Central memory CD8-positive, alpha-beta T cell (primary cell): ENCODE results near the gene SGPP2.

Experiments
- ATAC-seq: fragments of 150-1000 bp; cut with Tn5 transposase; replicated peaks from 2 replicates; pipeline ENCODE4 v1.10.0; 2022; ENCODE audit warnings: mild to moderate bottlenecking, moderate FRiP score, moderate number of reproducible peaks; ENCODE audit not compliant: poor library complexity, severe bottlenecking; ENCODE audit errors: extremely low read depth
- DNase-seq, 2 donors: peaks; one replicate each; pipeline ENCODE4 v3.0.0; 2021; ENCODE audit warnings: low spot score in 2 of 2
- H3K27ac Mint-ChIP-seq: one replicate; pipeline ENCODE4 v1.8.0; 2022; ENCODE audit warnings: low read depth, mild to moderate bottlenecking, moderate library complexity, mixed read lengths
- H3K27me3 Mint-ChIP-seq: one replicate; pipeline ENCODE4 v1.8.0; 2022; ENCODE audit warnings: mixed read lengths
- H3K36me3 Mint-ChIP-seq: one replicate; pipeline ENCODE4 v1.8.0; 2022; ENCODE audit warnings: mild to moderate bottlenecking, moderate library complexity, mixed read lengths; ENCODE audit not compliant: insufficient read depth
- H3K4me1 Mint-ChIP-seq: one replicate; pipeline ENCODE4 v1.8.0; 2022; ENCODE audit warnings: mixed read lengths
- H3K4me3 Mint-ChIP-seq: one replicate; pipeline ENCODE4 v1.8.0; 2022; ENCODE audit warnings: mild to moderate bottlenecking, moderate library complexity, mixed read lengths
- H3K9me3 Mint-ChIP-seq: one replicate; pipeline ENCODE4 v1.8.0; 2022; ENCODE audit warnings: mixed read lengths

SGPP2 gene

DNA sequence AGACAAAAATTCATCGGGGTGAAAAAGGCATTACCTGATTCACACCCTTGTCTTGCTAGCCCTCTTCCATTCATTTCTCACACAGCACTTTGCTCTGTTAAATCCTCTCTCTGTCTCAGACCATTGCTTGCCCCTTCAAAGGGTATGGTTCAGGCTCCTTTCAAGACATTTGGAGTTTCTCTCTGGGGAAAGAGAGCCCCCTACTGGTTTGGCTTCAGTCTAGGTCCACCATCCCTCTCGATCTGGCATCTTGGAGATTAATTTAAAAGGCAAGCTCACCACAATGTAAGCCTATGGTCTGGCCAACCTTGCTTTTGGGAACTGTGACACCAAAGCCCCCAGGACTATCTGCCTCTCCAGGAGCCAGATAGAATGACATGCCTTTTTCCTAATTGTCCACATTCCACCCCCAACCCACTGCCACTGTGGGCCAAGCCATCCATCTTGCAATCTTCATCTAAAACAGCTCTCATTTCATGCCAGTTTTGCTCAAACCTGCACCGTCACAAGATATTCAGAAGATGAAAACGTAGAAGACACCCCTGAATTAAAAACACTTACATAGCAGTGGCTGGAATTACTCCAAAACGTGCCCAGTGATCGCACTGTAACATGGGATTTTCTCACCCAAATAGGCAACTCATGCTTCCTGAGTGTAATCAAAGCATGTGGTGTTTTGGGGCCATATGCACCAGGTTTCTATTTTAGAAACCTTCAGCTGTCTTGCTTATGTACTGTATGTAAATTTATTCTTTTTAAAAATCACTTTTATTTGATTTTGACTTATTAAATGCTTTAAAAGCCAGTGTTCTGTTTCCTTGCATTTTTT lies 137.7 kb downstream of the SGPP2 start:
- H3K4me3 Mint-ChIP-seq = no peak overlapping the region
- H3K27ac Mint-ChIP-seq = no peak overlapping the region
- H3K27me3 Mint-ChIP-seq = no peaks in the 10 kb centered on the region
- peaks cover 1% of the 10 kb centered on the region for H3K36me3 Mint-ChIP-seq
- H3K4me1 Mint-ChIP-seq = peaks cover 5% of the 10 kb centered on the region
- H3K9me3 Mint-ChIP-seq = no peaks in the 10 kb centered on the region
- DNase-seq (no peak), ATAC-seq (no peak)

DNA sequence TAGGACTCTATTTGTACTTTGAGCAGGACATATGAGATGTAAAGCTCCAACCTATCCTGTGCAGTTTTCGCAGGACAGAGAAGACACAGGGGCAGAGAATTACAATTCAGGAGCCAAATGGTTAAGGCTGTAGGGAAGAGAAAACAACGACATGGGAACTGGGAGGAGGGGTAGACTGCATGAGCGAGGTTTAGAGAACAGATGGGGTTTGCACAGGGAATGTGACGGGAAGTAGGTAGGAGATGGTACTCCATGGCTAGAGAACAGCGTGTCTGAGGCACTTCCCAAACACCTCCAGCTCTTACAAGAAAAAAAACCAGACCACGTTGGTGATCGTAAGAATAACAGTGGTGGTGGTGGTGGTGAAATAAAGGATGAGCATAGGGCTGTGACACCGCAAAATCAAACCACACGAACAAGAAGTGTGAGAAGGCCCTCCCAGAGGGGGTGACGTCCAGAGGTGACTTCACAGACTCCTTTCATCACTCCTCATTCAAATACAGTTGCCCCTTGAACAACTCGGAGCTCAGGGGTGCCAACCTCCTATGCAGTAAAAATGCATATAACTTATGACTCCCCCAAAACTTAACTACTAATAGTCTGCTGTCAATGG lies 138.9 kb downstream of the SGPP2 start:
- Mint-ChIP-seq H3K4me3 (no peak overlapping the region), H3K27me3 (no peaks in the 10 kb centered on the region), H3K36me3 (peaks cover 2% of the 10 kb centered on the region), H3K9me3 (no peaks in the 10 kb centered on the region), H3K27ac (no peak overlapping the region), H3K4me1 (peaks cover 5% of the 10 kb centered on the region)
- ATAC-seq (peak; percentile 32), DNase-seq (no peak)

DNA sequence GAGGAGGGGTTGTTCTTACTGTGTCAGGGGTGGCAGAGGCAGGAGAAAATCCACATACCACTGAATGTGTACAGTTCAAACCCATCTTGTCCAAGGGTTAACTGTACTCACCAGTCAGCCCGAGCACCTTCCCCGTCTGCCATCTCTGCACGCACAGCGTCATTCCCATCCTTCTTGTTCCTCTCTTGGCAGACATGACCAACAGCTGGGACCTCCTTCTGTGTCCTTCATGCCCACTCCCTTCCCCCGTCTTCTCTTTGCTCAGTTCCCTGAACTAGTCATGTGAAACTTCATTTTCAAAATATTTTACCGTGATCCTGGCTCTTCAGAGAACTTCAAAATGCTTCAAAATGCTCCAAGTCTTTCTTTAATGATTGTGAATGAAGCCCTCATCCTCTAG lies 139.6 kb downstream of the SGPP2 start:
- ATAC-seq (no peak), DNase-seq (no peak)
- Mint-ChIP-seq H3K36me3 (peaks cover 3% of the 10 kb centered on the region), H3K4me1 (peaks cover 5% of the 10 kb centered on the region), H3K27ac (no peak overlapping the region), H3K9me3 (no peaks in the 10 kb centered on the region), H3K4me3 (no peak overlapping the region), H3K27me3 (no peaks in the 10 kb centered on the region)

DNA sequence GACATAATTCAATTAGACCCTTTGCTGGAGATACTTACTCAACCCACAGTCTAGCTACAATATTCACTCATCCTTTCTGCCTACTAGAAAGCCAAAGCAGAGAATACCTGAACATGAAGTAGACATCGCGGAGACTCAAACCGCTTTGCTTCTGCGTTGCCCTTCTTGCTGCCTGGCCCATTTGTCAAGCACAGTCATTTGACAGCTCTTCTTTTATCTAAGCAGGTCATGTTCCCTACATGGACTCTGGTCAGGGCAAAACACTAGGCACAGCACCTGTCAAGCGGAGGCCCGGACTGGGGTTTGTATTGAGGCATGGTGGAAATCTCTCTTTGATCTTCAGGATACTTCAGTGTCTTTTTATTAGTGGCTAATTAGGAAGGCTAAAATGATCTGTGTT lies 141.9 kb downstream of the SGPP2 start:
- no peaks in the 10 kb centered on the region for H3K27me3 Mint-ChIP-seq

DNA sequence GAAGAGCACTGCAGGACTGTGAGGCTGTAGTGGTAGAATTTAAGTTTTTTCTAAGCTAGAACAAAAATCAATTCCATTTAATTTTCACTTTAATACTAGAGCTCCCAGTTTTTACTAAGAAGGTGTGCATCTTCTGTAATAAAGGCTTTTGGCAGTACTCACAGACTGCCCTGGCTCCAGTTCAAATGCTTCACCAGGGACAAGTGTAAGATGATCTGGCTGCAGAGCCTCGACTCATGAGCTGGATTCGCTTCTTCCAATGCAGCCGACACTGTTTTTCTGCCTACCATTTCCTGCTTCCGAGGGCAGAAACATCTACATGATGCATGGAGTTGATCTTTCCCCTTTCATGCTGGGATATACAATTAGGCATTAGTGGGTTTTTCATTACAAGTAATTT lies 144.5 kb downstream of the SGPP2 start:
- H3K27me3 Mint-ChIP-seq = no peaks in the 10 kb centered on the region
- H3K9me3 Mint-ChIP-seq = no peaks in the 10 kb centered on the region
- peaks cover 8% of the 10 kb centered on the region for H3K36me3 Mint-ChIP-seq
- H3K4me3 Mint-ChIP-seq = no peak overlapping the region
- no peak for DNase-seq
- no peak for ATAC-seq
- H3K4me1 Mint-ChIP-seq = no peaks in the 10 kb centered on the region
- H3K27ac Mint-ChIP-seq = no peak overlapping the region

More for the DNA sequence above, 141.9 kb downstream of the SGPP2 start:
- DNase-seq = no peak
- Mint-ChIP-seq H3K9me3 (no peaks in the 10 kb centered on the region), H3K36me3 (peaks cover 3% of the 10 kb centered on the region), H3K4me3 (no peak overlapping the region), H3K27ac (no peak overlapping the region), H3K4me1 (peaks cover 5% of the 10 kb centered on the region)
- no peak for ATAC-seq

DNA sequence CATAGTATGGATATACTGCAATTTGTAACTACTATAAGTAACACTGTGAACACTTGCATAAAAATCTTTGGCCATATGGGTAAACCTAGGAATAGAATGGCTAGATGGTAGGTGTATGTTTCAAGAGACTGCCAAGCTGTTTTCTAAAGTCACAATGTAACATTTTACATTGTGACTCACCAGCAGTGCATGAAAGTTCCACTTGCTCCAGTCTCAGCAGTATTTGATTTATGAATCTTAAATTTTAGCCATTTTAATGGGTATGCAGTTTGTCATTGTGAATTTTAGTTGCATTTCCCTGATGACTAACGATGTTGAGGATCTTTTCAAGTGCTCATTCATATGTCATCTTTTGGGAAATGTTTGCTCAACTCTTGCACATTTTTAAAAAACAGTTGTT lies 145.5 kb downstream of the SGPP2 start:
- no peak overlapping the region for H3K4me3 Mint-ChIP-seq
- H3K27me3 Mint-ChIP-seq = no peaks in the 10 kb centered on the region
- H3K4me1 Mint-ChIP-seq = peaks cover 6% of the 10 kb centered on the region
- peaks cover 12% of the 10 kb centered on the region for H3K36me3 Mint-ChIP-seq
- DNase-seq (no peak), ATAC-seq (no peak)
- H3K9me3 Mint-ChIP-seq = no peaks in the 10 kb centered on the region
- H3K27ac Mint-ChIP-seq = no peak overlapping the region

DNA sequence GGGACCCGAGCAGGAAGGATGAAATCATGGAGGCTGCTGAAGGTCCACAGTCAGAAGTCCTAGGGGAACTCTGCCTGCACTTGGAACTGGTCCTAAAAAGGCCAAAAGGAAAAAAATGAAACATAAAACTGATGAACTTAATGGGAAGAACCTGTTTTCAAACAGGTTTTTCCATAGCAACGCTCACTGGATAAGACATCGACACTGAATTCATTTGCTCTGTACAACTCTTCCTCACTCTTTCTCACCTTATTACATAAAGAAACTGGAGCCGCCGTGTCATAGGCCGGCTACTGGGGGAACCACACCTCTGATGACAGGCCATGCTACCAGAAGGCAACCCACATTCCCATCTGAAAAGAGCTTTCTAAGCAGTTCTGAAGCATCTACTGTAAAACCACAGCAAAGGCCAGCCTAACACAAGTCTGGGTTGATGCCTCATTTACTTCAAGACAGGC lies 147.9 kb downstream of the SGPP2 start:
- Mint-ChIP-seq H3K9me3 (no peaks in the 10 kb centered on the region), H3K4me3 (no peak overlapping the region), H3K27ac (peak overlapping the region; percentile 26), H3K27me3 (no peaks in the 10 kb centered on the region), H3K36me3 (peaks cover 15% of the 10 kb centered on the region), H3K4me1 (peaks cover 9% of the 10 kb centered on the region)
- no peak for ATAC-seq
- DNase-seq = no peak

DNA sequence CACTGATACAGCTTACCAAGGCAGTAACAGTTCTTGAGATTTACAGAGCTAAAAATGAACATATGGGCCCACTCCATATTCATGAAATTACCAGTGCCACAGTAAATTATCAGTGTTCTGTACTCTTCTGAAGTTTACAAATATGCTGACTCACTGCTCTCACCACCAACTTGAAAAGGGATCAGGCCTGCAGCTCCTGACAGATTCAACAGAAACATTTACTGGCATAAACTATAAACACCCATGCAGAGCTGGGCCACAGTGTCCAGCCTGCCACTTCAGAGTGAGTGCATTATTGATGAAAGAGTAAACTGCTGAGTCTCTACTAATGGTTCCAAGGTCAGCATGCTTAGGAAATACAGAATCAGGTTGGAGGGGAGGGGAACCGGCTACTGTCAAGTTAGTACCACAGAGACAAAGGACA lies 148.4 kb downstream of the SGPP2 start:
- peaks cover 15% of the 10 kb centered on the region for H3K36me3 Mint-ChIP-seq
- DNase-seq (no peak), ATAC-seq (no peak)
- H3K4me1 Mint-ChIP-seq = peaks cover 13% of the 10 kb centered on the region
- H3K27ac Mint-ChIP-seq = peak overlapping the region; percentile 26
- H3K4me3 Mint-ChIP-seq = no peak overlapping the region
- H3K27me3 Mint-ChIP-seq = no peaks in the 10 kb centered on the region
- H3K9me3 Mint-ChIP-seq = no peaks in the 10 kb centered on the region

DNA sequence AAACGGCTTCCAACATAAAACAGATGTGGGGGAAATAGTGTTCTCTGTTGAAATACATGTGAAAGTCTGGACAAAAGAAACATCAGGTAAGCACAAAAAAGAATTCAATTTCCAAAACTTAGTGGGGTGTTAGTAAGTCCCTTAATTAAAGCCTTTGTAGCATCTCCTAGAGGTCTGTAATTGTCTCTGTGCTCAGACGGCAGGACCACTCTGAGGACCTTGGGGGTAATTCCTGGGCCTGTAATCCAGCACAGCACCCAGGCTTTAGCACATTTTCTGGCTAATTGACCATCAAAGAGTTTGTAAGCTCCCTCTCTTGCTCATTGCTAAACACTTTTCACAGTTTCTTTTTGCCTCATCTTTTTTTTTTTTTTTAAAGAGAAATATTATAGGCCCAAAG lies 151.3 kb downstream of the SGPP2 start:
- no peak overlapping the region for H3K4me3 Mint-ChIP-seq
- peaks cover 15% of the 10 kb centered on the region for H3K36me3 Mint-ChIP-seq
- H3K9me3 Mint-ChIP-seq = no peaks in the 10 kb centered on the region
- DNase-seq (no peak), ATAC-seq (no peak)
- peaks cover 14% of the 10 kb centered on the region for H3K4me1 Mint-ChIP-seq
- no peak overlapping the region for H3K27ac Mint-ChIP-seq
- H3K27me3 Mint-ChIP-seq = no peaks in the 10 kb centered on the region

DNA sequence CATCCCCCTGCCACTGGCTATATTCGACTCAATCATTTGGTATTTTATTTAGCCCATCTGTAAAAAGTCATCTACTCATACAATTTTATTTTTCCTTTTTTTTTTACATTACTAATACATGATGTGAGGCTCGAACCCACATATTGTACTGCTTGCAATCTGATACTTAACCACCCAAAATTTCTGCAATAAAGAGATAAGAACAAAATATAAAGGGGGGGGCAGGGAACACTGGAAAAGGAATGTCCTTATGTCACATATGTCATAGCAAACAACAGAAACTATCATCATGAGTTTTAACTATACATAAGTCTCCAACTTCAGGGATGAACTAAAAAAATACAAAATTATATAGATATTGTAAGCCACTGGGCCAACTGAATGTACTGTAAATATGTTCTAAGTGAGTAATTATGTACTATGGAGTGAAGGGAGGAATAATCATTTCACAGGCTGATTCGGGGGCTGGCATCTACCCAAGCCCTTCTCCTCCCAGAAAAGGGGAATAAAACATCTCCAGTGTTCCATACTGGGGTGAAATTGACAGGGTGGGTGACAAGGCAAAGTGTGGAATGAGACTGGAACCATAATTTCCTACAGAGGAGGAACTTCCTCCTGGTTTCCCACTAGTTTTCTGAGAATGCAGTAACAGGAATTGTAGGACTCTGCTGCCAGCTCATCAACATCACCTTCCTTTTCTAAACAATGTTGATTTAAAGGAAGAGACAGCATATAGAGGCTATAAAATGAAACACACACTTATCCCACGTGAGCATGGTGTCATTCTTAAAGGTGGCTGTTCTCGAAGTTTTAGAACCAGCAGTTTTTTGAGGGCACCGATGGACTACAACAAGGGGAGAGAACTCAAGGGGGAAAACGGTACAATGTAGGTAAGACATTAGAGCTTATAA lies 152.1 kb downstream of the SGPP2 start:
- Mint-ChIP-seq H3K4me3 (no peak overlapping the region), H3K27me3 (no peaks in the 10 kb centered on the region), H3K27ac (no peak overlapping the region), H3K4me1 (peaks cover 14% of the 10 kb centered on the region), H3K9me3 (no peaks in the 10 kb centered on the region), H3K36me3 (peaks cover 15% of the 10 kb centered on the region)
- DNase-seq = no peak
- ATAC-seq = no peak

DNA sequence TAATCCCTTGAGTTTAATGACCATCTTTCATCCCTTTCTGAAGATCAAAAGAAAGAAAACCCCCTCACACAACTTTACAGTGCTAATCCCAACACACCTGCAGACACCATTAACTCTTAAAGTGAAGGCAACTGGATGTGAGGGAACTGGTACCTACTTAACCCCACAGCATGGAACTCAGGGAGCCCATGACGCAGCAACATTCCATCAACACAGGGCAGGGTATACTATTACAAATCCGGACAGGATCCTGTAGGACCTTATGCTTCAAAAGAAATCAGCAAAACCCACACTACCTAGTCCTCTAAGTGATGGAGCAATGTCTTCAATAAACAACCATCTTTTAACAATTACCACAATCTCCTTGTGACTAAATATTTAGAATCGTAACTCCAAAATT lies 153.0 kb downstream of the SGPP2 start:
- H3K4me3 Mint-ChIP-seq = no peak overlapping the region
- H3K9me3 Mint-ChIP-seq = no peaks in the 10 kb centered on the region
- ATAC-seq = no peak
- no peak overlapping the region for H3K27ac Mint-ChIP-seq
- H3K36me3 Mint-ChIP-seq = peaks cover 12% of the 10 kb centered on the region
- H3K27me3 Mint-ChIP-seq = no peaks in the 10 kb centered on the region
- DNase-seq = no peak
- peaks cover 14% of the 10 kb centered on the region for H3K4me1 Mint-ChIP-seq

DNA sequence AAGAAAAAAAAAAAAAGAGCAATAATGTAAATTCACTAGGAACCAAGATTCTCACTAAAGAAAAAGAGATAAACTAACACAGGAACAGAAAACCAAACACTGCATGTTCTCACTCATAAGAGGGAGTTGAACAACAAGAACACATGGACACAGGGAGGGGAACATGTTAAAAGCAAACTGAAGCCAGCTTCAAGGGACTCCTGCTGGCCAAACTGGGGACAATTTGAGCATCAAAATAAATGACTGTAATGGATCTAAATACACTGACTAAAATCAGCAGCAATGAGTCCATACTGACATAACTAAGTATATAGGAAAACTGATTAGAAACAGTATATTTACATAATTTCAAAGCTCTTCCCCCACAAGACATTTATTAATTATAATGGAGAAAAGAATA lies 158.6 kb downstream of the SGPP2 start:
- no peak for ATAC-seq
- H3K9me3 Mint-ChIP-seq = no peaks in the 10 kb centered on the region

More for the DNA sequence above, 158.6 kb downstream of the SGPP2 start:
- Mint-ChIP-seq H3K36me3 (peaks cover 7% of the 10 kb centered on the region), H3K27ac (no peak overlapping the region), H3K4me3 (no peak overlapping the region), H3K4me1 (peaks cover 15% of the 10 kb centered on the region), H3K27me3 (no peaks in the 10 kb centered on the region)
- no peak for DNase-seq
